NB4 (cell line): ENCODE results near the gene LHFPL5.

ENCODE experiments used
- MYC ChIP-seq: IDR thresholded peaks from 2 replicates; pipeline ENCODE4 v1.6.1; 2011; ENCODE audit warnings: low read depth, low read length
- POLR2A ChIP-seq: IDR thresholded peaks from 2 replicates; pipeline ENCODE4 v1.6.1; 2011; ENCODE audit warnings: mild to moderate bottlenecking; ENCODE audit not compliant: insufficient read length; ENCODE audit errors: extremely low read depth
- TF ChIP-seq, protein P1 (sequence below): IDR thresholded peaks from one replicate; pipeline ENCODE4 v1.5.1; 2012; ENCODE audit warnings: low read depth, low read length

DNA sequence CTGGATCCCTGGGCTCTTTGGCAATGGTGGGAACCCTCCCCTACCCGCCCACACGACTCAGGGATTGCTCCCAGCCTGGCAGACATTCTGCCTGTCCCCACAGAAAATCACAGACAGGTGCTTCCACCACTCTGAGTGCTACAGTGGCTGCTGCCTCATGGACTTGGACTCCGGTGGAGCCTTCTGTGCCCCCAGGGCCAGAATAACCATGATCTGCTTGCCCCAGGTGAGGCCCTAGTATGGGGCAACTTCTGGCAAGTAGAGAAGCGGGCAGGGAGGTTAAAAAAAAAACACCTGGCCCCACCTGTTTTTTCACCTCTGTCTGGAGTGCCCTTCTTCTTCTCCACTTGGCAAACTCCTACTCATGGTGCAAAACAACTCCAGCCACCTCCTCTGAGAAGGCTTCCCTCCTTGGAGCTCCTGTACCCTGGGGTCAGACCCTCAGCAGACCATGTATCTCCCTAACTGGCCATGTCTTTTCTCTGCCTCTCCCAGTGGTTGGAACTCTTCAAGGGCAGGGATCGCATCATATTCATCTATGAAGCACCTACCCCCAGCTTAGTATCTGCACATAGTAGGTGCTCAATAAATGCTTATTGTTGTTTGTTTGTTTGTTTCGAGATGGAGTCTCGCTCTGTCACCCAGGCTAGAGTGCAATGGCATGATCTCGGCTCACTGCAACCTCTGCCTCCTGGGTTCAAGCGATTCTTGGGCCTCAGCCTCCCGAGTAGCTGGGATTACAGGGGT, 27.6 kb upstream of the LHFPL5 start:
- TF ChIP-seq, protein P1, sequence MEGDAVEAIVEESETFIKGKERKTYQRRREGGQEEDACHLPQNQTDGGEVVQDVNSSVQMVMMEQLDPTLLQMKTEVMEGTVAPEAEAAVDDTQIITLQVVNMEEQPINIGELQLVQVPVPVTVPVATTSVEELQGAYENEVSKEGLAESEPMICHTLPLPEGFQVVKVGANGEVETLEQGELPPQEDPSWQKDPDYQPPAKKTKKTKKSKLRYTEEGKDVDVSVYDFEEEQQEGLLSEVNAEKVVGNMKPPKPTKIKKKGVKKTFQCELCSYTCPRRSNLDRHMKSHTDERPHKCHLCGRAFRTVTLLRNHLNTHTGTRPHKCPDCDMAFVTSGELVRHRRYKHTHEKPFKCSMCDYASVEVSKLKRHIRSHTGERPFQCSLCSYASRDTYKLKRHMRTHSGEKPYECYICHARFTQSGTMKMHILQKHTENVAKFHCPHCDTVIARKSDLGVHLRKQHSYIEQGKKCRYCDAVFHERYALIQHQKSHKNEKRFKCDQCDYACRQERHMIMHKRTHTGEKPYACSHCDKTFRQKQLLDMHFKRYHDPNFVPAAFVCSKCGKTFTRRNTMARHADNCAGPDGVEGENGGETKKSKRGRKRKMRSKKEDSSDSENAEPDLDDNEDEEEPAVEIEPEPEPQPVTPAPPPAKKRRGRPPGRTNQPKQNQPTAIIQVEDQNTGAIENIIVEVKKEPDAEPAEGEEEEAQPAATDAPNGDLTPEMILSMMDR, result no peak
- TF ChIP-seq MYC (no peak), POLR2A (no peak)
